HEK293 (cell line): ENCODE data around the gene DGCR8.

Source experiments
- CTCF ChIP-seq: fragments of 450-650 bp; formaldehyde crosslinking; IDR thresholded peaks from 2 replicates; pipeline ENCODE4 v1.5.1; 2016; ENCODE audit warnings: missing biosample characterization, missing genetic modification characterization
- IKZF3 ChIP-seq: fragments of 450-650 bp; IDR thresholded peaks from 2 replicates; pipeline ENCODE4 v1.5.0; 2018; ENCODE audit warnings: missing biosample characterization, mild to moderate bottlenecking, missing genetic modification characterization, moderate library complexity
- PRDM10 ChIP-seq: fragments of 450-650 bp; formaldehyde crosslinking; IDR thresholded peaks from 2 replicates; pipeline ENCODE4 v1.5.1; 2016; ENCODE audit warnings: missing biosample characterization, missing genetic modification characterization
- REST ChIP-seq: fragments of 450-650 bp; formaldehyde crosslinking; IDR thresholded peaks from 2 replicates; pipeline ENCODE4 v1.5.1; 2016; ENCODE audit warnings: missing biosample characterization, missing genetic modification characterization
- TCF7L2 ChIP-seq: IDR thresholded peaks from 2 replicates; pipeline ENCODE4 v1.6.1; 2011; ENCODE audit warnings: low read depth, mild to moderate bottlenecking, inconsistent platforms, low read length, moderate library complexity, borderline replicate concordance
- ZBTB44 ChIP-seq: fragments of 450-650 bp; IDR thresholded peaks from 2 replicates; pipeline ENCODE4 v1.5.1; 2018; ENCODE audit warnings: missing biosample characterization, mild to moderate bottlenecking, missing genetic modification characterization
- ZFHX2 ChIP-seq: fragments of 450-650 bp; formaldehyde crosslinking; conservative IDR thresholded peaks from 2 replicates; pipeline ENCODE4 v1.5.1; 2016; ENCODE audit warnings: missing biosample characterization, missing genetic modification characterization
- ZNF221 ChIP-seq: fragments of 450-650 bp; formaldehyde crosslinking; IDR thresholded peaks from 2 replicates; pipeline ENCODE4 v1.5.1; 2017; ENCODE audit warnings: missing biosample characterization, missing genetic modification characterization, borderline replicate concordance
- ZNF670 ChIP-seq: fragments of 450-650 bp; formaldehyde crosslinking; IDR thresholded peaks from 2 replicates; pipeline ENCODE4 v1.5.1; 2016; ENCODE audit warnings: missing biosample characterization, missing genetic modification characterization, low read depth
- ZNF704 ChIP-seq: fragments of 450-650 bp; formaldehyde crosslinking; IDR thresholded peaks from 2 replicates; pipeline ENCODE4 v1.5.1; 2016; ENCODE audit warnings: missing biosample characterization, missing genetic modification characterization
- TF ChIP-seq, protein P1 (sequence below): IDR thresholded peaks from 2 replicates; pipeline ENCODE4 v1.6.1; 2011; ENCODE audit warnings: mild to moderate bottlenecking, low read depth, low read length, borderline replicate concordance
- TF ChIP-seq, protein P2 (sequence below): fragments of 450-650 bp; formaldehyde crosslinking; IDR thresholded peaks from 2 replicates; pipeline ENCODE4 v1.5.1; 2016; ENCODE audit warnings: missing biosample characterization, missing genetic modification characterization

DNA sequence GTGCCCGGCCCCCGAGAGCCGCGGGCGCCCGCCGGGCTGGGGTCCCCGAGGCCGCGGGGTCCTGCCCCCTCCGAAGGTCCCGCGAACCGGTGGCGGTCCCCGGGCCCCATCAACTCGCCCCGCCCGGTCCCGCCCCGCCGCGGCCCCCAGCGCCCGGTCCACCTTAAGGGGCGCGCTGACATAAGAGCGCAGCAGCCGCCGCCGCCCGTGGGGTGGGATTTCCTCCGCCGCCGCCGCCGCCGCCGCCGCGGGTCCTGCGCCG is 51.5 kb downstream of the DGCR8 start, which contains the start of gene ZDHHC8:
- TF ChIP-seq ZFHX2: no peak
- TF ChIP-seq, protein P1, sequence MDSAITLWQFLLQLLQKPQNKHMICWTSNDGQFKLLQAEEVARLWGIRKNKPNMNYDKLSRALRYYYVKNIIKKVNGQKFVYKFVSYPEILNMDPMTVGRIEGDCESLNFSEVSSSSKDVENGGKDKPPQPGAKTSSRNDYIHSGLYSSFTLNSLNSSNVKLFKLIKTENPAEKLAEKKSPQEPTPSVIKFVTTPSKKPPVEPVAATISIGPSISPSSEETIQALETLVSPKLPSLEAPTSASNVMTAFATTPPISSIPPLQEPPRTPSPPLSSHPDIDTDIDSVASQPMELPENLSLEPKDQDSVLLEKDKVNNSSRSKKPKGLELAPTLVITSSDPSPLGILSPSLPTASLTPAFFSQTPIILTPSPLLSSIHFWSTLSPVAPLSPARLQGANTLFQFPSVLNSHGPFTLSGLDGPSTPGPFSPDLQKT: no peak
- TF ChIP-seq CTCF (tag by site-specific recombination): no peak
- no peak for TF ChIP-seq ZNF704 (tag by site-specific recombination)
- TF ChIP-seq ZBTB44 (tag by site-specific recombination): no peak
- TF ChIP-seq PRDM10 (tag by site-specific recombination): no peak
- TF ChIP-seq REST (tag by site-specific recombination): no peak
- no peak for TF ChIP-seq ZNF221 (tag by site-specific recombination)
- TF ChIP-seq, protein P2, sequence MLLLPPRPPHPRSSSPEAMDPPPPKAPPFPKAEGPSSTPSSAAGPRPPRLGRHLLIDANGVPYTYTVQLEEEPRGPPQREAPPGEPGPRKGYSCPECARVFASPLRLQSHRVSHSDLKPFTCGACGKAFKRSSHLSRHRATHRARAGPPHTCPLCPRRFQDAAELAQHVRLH (tag by site-specific recombination): no peak
- no peak for TF ChIP-seq IKZF3
- TF ChIP-seq TCF7L2: no peak
- TF ChIP-seq ZNF670: no peak
